ENCODE results near the gene TMEM198.

The TMEM198 gene

GRCh38 chr2:219592736-219593135, 48.9 kb downstream of the TMEM198 start:
- DNase-seq: no peak

- DNase-seq: no peak
Measured at GRCh38 chr2:219593154-219593553, 49.3 kb downstream of the TMEM198 start.

- DNase-seq: no peak
Measured at GRCh38 chr2:219595256-219595655, 51.4 kb downstream of the TMEM198 start.

GRCh38 chr2:219596954-219597551, 53.2 kb downstream of the TMEM198 start:
- no peak for DNase-seq

GRCh38 chr2:219597552-219598307, 53.9 kb downstream of the TMEM198 start, which contains the start of gene STK11IP:
Gene STK11IP, plus strand, starts transcription at chr2:219597857. Its CDS starts 263 bp downstream, at chr2:219598120.
- DNase-seq: peak; percentile 81

- no peak for DNase-seq
Measured at GRCh38 chr2:219598308-219599078, 54.7 kb downstream of the TMEM198 start.

Measured in NCI-H1417 treated with DMSO at 0.1 percent for 48 hours (cell line).